Peyer's patch (tissue), 4 donors: Measurements from ENCODE around the gene MGMT. TPM values are rescaled to one million over a fixed set of nuclear protein-coding genes. Genes with fewer than 3 reads are reported as not detected.

ENCODE experiments used
- DNase-seq, 3 donors: peaks; one replicate each; pipeline ENCODE4 v3.0.0-alpha.2; 2017 to 2019
- H3K27ac ChIP-seq, 4 donors: fragments of 200-600 bp; sonication (generic); one replicate each; pipeline ENCODE4 v1.5.1; 2016 to 2019
- H3K27me3 ChIP-seq, 2 donors: fragments of 200-600 bp; sonication (generic); one replicate each; pipeline ENCODE4 v1.5.1; 2019
- H3K36me3 ChIP-seq, 3 donors: fragments of 200-600 bp; sonication (generic); one replicate each; pipeline ENCODE4 v1.5.1; 2016 to 2019
- H3K4me1 ChIP-seq, 4 donors: fragments of 200-600 bp; sonication (generic); one replicate each; pipeline ENCODE4 v1.5.1; 2016 to 2019
- H3K4me3 ChIP-seq, 4 donors: fragments of 200-600 bp; sonication (generic); 1 replicate in 3 of 4; 2 replicates in 1 of 4; pipeline ENCODE4 v1.5.1; 2016 to 2019; ENCODE audit warnings: mild to moderate bottlenecking in 1 of 4
- H3K9me3 ChIP-seq, 4 donors: fragments of 200-600 bp; sonication (generic); one replicate each; pipeline ENCODE4 v1.5.1; 2016 to 2019; ENCODE audit warnings: mild to moderate bottlenecking in 1 of 4
- POLR2A ChIP-seq, 2 donors: fragments of 450-650 bp; IDR thresholded peaks; one replicate each; pipeline ENCODE4 v1.5.1; 2017; ENCODE audit warnings: antibody characterized with exemption in 2 of 2, mild to moderate bottlenecking in 2 of 2, moderate library complexity in 2 of 2
- total RNA-seq, 4 donors: library from RNA; depleted of rRNA; stranded (reverse); fragments of >200 nt; gene quantifications; one replicate each; pipeline ENCODE4 v1.1.0, GENCODE V29; 2016
- TF ChIP-seq, protein P1 (sequence below), 6 experiments: fragments of 450-650 bp in 4 of 6; fragments of 200-600 bp in 2 of 6; sonication (generic) in 1 of 6; IDR thresholded peaks; one replicate each; pipeline ENCODE4 v1.5.1; 2017 to 2019; ENCODE audit warnings: antibody characterized with exemption in 6 of 6, mild to moderate bottlenecking in 3 of 6, moderate library complexity in 1 of 6

Gene MGMT
- total RNA-seq, 4 donors from 2014 or later: 24.5 to 43.7 (median 35.3) TPM

DNA sequence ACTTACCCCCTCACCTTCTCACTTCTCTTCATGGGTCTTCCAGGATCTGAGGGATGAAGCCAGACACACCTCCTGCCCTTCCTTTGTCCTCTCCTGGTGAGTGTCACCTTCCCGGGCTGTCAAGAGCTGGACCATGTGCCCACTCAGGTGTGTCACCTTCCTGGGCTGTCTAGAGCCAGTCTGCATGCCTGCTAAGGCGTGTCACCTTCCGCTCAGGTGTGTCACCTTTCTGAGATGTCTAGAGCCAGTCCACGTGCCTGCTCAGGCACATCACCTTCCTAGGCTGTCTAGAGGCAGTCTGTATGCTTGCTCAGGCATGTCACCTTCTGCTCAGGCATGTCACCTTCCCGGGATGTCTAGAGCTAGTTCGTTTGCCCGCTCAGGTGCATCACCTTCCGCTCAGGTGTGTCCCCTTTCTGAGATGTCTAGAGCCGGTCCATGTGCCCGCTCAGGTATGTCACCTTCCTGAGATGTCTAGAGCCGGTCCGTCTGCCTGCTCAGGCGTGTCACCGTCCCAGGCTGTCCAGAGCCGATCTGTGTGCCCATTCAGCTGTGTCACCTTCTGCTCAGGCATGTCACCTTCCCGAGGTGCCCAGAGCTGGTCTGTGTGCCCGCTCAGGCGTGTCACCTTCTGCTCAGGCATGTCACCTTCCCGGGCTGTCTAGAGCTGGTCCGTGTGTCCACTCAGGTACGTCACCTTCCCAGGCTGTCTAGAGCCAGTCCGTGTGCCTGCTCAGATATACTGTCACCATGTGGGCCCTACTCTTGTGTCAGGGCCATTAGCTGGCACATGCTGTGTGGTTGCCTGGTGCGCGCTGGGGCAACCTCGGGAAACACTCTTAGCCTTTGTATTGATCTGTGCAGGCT, 251.7 kb downstream of the MGMT start:
- peak in 2 of 3 donors; percentile 24 to 31 for DNase-seq

GRCh38 chr10:129719415-129719739, 252.3 kb downstream of the MGMT start:
- no peaks in the 10 kb centered on the region for H3K27me3 ChIP-seq
- no peak for TF ChIP-seq POLR2A (IDR thresholded peaks at IDR 0.05)
- TF ChIP-seq, protein P1, sequence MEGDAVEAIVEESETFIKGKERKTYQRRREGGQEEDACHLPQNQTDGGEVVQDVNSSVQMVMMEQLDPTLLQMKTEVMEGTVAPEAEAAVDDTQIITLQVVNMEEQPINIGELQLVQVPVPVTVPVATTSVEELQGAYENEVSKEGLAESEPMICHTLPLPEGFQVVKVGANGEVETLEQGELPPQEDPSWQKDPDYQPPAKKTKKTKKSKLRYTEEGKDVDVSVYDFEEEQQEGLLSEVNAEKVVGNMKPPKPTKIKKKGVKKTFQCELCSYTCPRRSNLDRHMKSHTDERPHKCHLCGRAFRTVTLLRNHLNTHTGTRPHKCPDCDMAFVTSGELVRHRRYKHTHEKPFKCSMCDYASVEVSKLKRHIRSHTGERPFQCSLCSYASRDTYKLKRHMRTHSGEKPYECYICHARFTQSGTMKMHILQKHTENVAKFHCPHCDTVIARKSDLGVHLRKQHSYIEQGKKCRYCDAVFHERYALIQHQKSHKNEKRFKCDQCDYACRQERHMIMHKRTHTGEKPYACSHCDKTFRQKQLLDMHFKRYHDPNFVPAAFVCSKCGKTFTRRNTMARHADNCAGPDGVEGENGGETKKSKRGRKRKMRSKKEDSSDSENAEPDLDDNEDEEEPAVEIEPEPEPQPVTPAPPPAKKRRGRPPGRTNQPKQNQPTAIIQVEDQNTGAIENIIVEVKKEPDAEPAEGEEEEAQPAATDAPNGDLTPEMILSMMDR (IDR thresholded peaks at IDR 0.05): no peak
- peaks cover 0 to 4% (median 0%) of the 10 kb centered on the region in 4 donors for H3K9me3 ChIP-seq
- H3K4me3 ChIP-seq: no peak overlapping the region
- H3K36me3 ChIP-seq: no peaks in the 10 kb centered on the region
- no peaks in the 10 kb centered on the region for H3K4me1 ChIP-seq
- no peak overlapping the region for H3K27ac ChIP-seq
- DNase-seq: no peak

More for the DNA sequence above, 251.7 kb downstream of the MGMT start:
- Histone ChIP-seq H3K4me1 (no peaks in the 10 kb centered on the region), H3K27me3 (no peaks in the 10 kb centered on the region), H3K27ac (no peak overlapping the region), H3K36me3 (no peaks in the 10 kb centered on the region), H3K4me3 (no peak overlapping the region), H3K9me3 (peaks cover 0 to 4% (median 0%) of the 10 kb centered on the region in 4 donors)
- TF ChIP-seq, protein P1 (IDR thresholded peaks at IDR 0.05): no peak
- TF ChIP-seq POLR2A (IDR thresholded peaks at IDR 0.05): no peak

DNA sequence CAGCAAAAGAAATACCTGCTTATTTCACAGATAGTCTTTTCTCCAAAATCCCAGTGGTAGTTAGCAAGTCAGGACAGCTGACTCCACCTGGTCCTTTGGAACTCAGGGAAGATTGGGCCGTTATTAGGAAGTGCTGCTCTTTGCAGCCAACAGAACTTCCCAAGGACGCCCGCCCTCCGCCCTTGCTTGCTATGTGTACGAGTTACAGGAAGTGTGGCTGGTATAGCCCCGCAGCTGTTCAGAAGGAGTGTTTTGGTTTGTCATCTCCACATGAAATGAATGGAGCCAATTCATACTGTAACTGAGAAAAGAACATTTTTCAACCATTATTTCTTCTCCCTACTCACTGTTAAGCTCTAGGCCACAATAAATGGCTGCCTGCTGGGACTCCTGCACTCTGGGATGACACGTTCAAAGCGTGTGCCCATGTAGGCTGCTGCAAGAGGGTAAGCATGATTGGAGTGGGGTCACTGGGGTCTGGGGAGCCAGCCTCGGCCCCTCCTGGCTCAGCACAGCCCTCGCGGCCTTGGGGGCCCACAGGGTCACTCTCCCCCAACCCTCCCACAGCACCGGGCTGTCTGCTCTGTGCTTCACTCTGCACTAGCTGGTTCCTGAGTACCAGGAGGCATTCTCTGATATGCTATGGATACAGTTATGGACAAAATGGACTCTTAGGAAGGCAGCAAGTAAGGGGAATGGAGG, 253.0 kb downstream of the MGMT start:
- H3K9me3 ChIP-seq: peaks cover 0 to 4% (median 0%) of the 10 kb centered on the region in 4 donors
- no peak overlapping the region for H3K27ac ChIP-seq
- no peaks in the 10 kb centered on the region for H3K27me3 ChIP-seq
- no peaks in the 10 kb centered on the region for H3K36me3 ChIP-seq
- H3K4me3 ChIP-seq: no peak overlapping the region
- no peaks in the 10 kb centered on the region for H3K4me1 ChIP-seq
- DNase-seq: peak in 1 of 3 donors; percentile 37
- no peak for TF ChIP-seq POLR2A (IDR thresholded peaks at IDR 0.05)
- TF ChIP-seq, protein P1 (IDR thresholded peaks at IDR 0.05): no peak

- peak in 2 of 3 donors; percentile 23 to 36 for DNase-seq
- TF ChIP-seq, protein P1 (IDR thresholded peaks at IDR 0.05): no peak
- no peak for TF ChIP-seq POLR2A (IDR thresholded peaks at IDR 0.05)
These were observed 258.0 kb downstream of the MGMT start for GRCh38 chr10:129725011-129725410.

DNA sequence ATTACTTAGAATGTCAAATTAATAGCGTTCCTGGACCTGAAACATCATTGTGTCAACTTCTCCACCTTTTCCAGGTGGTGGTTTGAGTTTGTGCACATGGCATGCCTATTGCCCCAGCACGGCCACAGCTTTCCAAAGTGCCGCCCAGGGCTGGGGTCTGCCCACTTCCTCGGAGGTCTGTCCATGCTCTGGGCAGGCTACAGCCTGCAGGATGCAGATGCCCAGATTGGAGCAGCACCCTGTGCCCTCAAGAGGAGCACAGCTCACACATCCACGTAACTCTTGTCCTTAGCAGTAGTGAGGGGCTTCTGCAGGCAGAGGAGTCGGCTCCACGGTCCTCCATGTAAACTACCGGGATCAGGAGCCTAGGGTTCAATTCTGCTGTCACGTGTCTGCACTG, 258.4 kb downstream of the MGMT start:
- Histone ChIP-seq H3K27me3 (no peaks in the 10 kb centered on the region), H3K27ac (no peak overlapping the region), H3K4me3 (no peak overlapping the region), H3K36me3 (no peaks in the 10 kb centered on the region), H3K4me1 (no peaks in the 10 kb centered on the region), H3K9me3 (peaks cover 0 to 5% (median 1%) of the 10 kb centered on the region in 4 donors)
- DNase-seq: peak in 1 of 3 donors; percentile 19
- no peak for TF ChIP-seq POLR2A (IDR thresholded peaks at IDR 0.05)
- TF ChIP-seq, protein P1 (IDR thresholded peaks at IDR 0.05): no peak

More at GRCh38 chr10:129725011-129725410, 258.0 kb downstream of the MGMT start:
- Histone ChIP-seq H3K27me3 (no peaks in the 10 kb centered on the region), H3K4me3 (no peak overlapping the region), H3K27ac (no peak overlapping the region), H3K36me3 (no peaks in the 10 kb centered on the region), H3K4me1 (no peaks in the 10 kb centered on the region), H3K9me3 (peaks cover 0 to 5% (median 2%) of the 10 kb centered on the region in 4 donors)
